ENCODE data around the gene CLMN. TPM values are rescaled to one million over a fixed set of nuclear protein-coding genes. Genes with fewer than 3 reads are reported as not detected.
A peak's percentile ranks its signal among the peaks of the same experiment; 100 is the strongest.

The CLMN gene
- polyA plus RNA-seq, 3 donors: 22.0 to 33.7 (median 23.2) TPM

- DNase-seq: no peak
- Histone ChIP-seq H3K4me2 (replicated peaks; ENCODE audit: extremely low read depth, low read length, poor library complexity, severe bottlenecking) (no peak overlapping the region), H3K9me3 (replicated peaks in 1 of 2; ENCODE audit: control insufficient read depth in 1 of 2, insufficient read depth in 1 of 2, low read length in 2 of 2) (no peaks in the 10 kb centered on the region), H3K27ac (ENCODE audit: low read depth in 1 of 2, low read length in 2 of 2) (no peak overlapping the region), H3K9ac (ENCODE audit: insufficient read depth, low read length, poor library complexity, severe bottlenecking) (no peak overlapping the region), H3K36me3 (replicated peaks in 1 of 2; ENCODE audit: control insufficient read depth in 1 of 2, insufficient read depth in 2 of 2, low read length in 2 of 2) (peaks cover 12 to 13% of the 10 kb centered on the region in 2 donors), H4K20me1 (ENCODE audit: insufficient read depth, low read length) (peaks cover 35% of the 10 kb centered on the region), H3K79me2 (ENCODE audit: insufficient read depth, low read length) (no peaks in the 10 kb centered on the region), H3K4me1 (ENCODE audit: control insufficient read depth in 1 of 2, insufficient read depth in 2 of 2, low read length in 2 of 2) (no peaks in the 10 kb centered on the region), H2AFZ (ENCODE audit: insufficient read depth, low read depth, low read length, poor library complexity, severe bottlenecking) (no peak overlapping the region), H3K27me3 (ENCODE audit: control insufficient read depth in 2 of 2, insufficient read depth in 2 of 2, low read length in 2 of 2) (no peaks in the 10 kb centered on the region), H3K4me3 (replicated peaks in 1 of 3; ENCODE audit: low read depth in 2 of 3, low read length in 3 of 3) (no peak overlapping the region)
- WGBS (ENCODE audit: insufficient coverage): 87% methylated on average over 7 of the region's 8 CpGs
- Mint-ChIP-seq H3K27ac (no peak overlapping the region), H3K27me3 (ENCODE audit: low read depth in 3 of 3) (peaks cover 2 to 7% (median 2%) of the 10 kb centered on the region in 3 donors), H3K36me3 (peaks cover 17 to 47% of the 10 kb centered on the region in 2 donors), H3K4me3 (no peak overlapping the region), H3K4me1 (no peaks in the 10 kb centered on the region), H3K9me3 (peaks cover 0 to 3% (median 0%) of the 10 kb centered on the region in 7 donors)
- intact Hi-C loops (cut with micrococcal nuclease): no loop called here
- no peak for TF ChIP-seq CTCF (IDR thresholded peaks at IDR 0.05)
Observed at GRCh38 chr14:95226801-95227200, 92.9 kb downstream of the CLMN start.

- H3K27me3 Mint-ChIP-seq (ENCODE audit: low read depth in 3 of 3): peaks cover 2 to 7% (median 2%) of the 10 kb centered on the region in 3 donors
- TF ChIP-seq CTCF (IDR thresholded peaks at IDR 0.05): no peak
Observed at GRCh38 chr14:95225251-95225887, 94.3 kb downstream of the CLMN start.

More at GRCh38 chr14:95225251-95225887, 94.3 kb downstream of the CLMN start:
- Histone ChIP-seq H3K27me3 (ENCODE audit: control insufficient read depth in 2 of 2, insufficient read depth in 2 of 2, low read length in 2 of 2) (no peaks in the 10 kb centered on the region), H4K20me1 (ENCODE audit: insufficient read depth, low read length) (peaks cover 21% of the 10 kb centered on the region), H3K4me1 (ENCODE audit: control insufficient read depth in 1 of 2, insufficient read depth in 2 of 2, low read length in 2 of 2) (no peaks in the 10 kb centered on the region), H3K9me3 (replicated peaks in 1 of 2; ENCODE audit: control insufficient read depth in 1 of 2, insufficient read depth in 1 of 2, low read length in 2 of 2) (no peaks in the 10 kb centered on the region), H3K9ac (ENCODE audit: insufficient read depth, low read length, poor library complexity, severe bottlenecking) (no peak overlapping the region), H3K4me2 (replicated peaks; ENCODE audit: extremely low read depth, low read length, poor library complexity, severe bottlenecking) (no peak overlapping the region), H3K27ac (ENCODE audit: low read depth in 1 of 2, low read length in 2 of 2) (no peak overlapping the region), H3K79me2 (ENCODE audit: insufficient read depth, low read length) (no peaks in the 10 kb centered on the region), H3K36me3 (replicated peaks in 1 of 2; ENCODE audit: control insufficient read depth in 1 of 2, insufficient read depth in 2 of 2, low read length in 2 of 2) (peaks cover 25 to 27% of the 10 kb centered on the region in 2 donors), H2AFZ (ENCODE audit: insufficient read depth, low read depth, low read length, poor library complexity, severe bottlenecking) (no peak overlapping the region), H3K4me3 (replicated peaks in 1 of 3; ENCODE audit: low read depth in 2 of 3, low read length in 3 of 3) (no peak overlapping the region)
- intact Hi-C loops (cut with micrococcal nuclease): no loop called here
- Mint-ChIP-seq H3K27ac (peak overlapping the region in 1 of 7 donors; percentile 11), H3K4me1 (no peaks in the 10 kb centered on the region), H3K9me3 (peaks cover 0 to 3% (median 0%) of the 10 kb centered on the region in 7 donors), H3K36me3 (peaks cover 30 to 60% of the 10 kb centered on the region in 2 donors), H3K4me3 (no peak overlapping the region)
- DNase-seq: no peak
- WGBS (ENCODE audit: insufficient coverage): 93% methylated on average over 3 of the region's 7 CpGs
